Progenitor cell of endocrine pancreas (in vitro differentiated cells): ENCODE measurements around the gene MAP2K3. TPM values are rescaled to one million over a fixed set of nuclear protein-coding genes. Genes with fewer than 3 reads are reported as not detected.
A peak's percentile ranks its signal among the peaks of the same experiment; 100 is the strongest.

Experiments
- DNase-seq: peaks from one replicate; pipeline ENCODE4 v3.0.0; 2021; ENCODE audit warnings: low spot score; ENCODE audit not compliant: unreplicated experiment
- H3K27ac Mint-ChIP-seq: 2 replicates; pipeline ENCODE4 v1.8.0; 2021; ENCODE audit warnings: mild to moderate bottlenecking, moderate library complexity, mixed read lengths
- H3K27me3 Mint-ChIP-seq: 2 replicates; pipeline ENCODE4 v1.8.0; 2021; ENCODE audit warnings: mixed read lengths
- H3K36me3 Mint-ChIP-seq: 2 replicates; pipeline ENCODE4 v1.8.0; 2022; ENCODE audit warnings: mixed read lengths; ENCODE audit not compliant: insufficient read depth
- H3K4me1 Mint-ChIP-seq: 2 replicates; pipeline ENCODE4 v1.8.0; 2021; ENCODE audit warnings: low read depth, mixed read lengths
- H3K4me3 Mint-ChIP-seq: 2 replicates; pipeline ENCODE4 v1.8.0; 2021; ENCODE audit warnings: low read depth, mild to moderate bottlenecking, moderate library complexity, mixed read lengths
- H3K9me3 Mint-ChIP-seq: 2 replicates; pipeline ENCODE4 v1.8.0; 2021; ENCODE audit warnings: low read depth, mixed read lengths
- total RNA-seq: library from RNA; stranded (reverse); gene quantifications from 2 replicates; pipeline ENCODE4 v1.2.1, GENCODE V29; 2021
- TF ChIP-seq, protein P1 (sequence below): fragments of 200-600 bp; sonication (generic); IDR thresholded peaks from one replicate; pipeline ENCODE4 v1.5.0; 2021; ENCODE audit warnings: antibody characterized with exemption, mild to moderate bottlenecking; ENCODE audit not compliant: unreplicated experiment

The MAP2K3 gene
- total RNA-seq, 1 donor from 2014 or later, result 24.7 TPM

GRCh38 chr17:21277332-21277731 lies 7.2 kb upstream of the MAP2K3 start:
- H3K4me3 Mint-ChIP-seq, result no peak overlapping the region
- no peak overlapping the region for H3K27ac Mint-ChIP-seq
- DNase-seq, result no peak
- H3K27me3 Mint-ChIP-seq, result peaks cover 74% of the 10 kb centered on the region
- H3K9me3 Mint-ChIP-seq, result no peaks in the 10 kb centered on the region
- peaks cover 3% of the 10 kb centered on the region for H3K4me1 Mint-ChIP-seq
- TF ChIP-seq, protein P1, sequence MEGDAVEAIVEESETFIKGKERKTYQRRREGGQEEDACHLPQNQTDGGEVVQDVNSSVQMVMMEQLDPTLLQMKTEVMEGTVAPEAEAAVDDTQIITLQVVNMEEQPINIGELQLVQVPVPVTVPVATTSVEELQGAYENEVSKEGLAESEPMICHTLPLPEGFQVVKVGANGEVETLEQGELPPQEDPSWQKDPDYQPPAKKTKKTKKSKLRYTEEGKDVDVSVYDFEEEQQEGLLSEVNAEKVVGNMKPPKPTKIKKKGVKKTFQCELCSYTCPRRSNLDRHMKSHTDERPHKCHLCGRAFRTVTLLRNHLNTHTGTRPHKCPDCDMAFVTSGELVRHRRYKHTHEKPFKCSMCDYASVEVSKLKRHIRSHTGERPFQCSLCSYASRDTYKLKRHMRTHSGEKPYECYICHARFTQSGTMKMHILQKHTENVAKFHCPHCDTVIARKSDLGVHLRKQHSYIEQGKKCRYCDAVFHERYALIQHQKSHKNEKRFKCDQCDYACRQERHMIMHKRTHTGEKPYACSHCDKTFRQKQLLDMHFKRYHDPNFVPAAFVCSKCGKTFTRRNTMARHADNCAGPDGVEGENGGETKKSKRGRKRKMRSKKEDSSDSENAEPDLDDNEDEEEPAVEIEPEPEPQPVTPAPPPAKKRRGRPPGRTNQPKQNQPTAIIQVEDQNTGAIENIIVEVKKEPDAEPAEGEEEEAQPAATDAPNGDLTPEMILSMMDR, result no peak
- H3K36me3 Mint-ChIP-seq, result no peaks in the 10 kb centered on the region

DNA sequence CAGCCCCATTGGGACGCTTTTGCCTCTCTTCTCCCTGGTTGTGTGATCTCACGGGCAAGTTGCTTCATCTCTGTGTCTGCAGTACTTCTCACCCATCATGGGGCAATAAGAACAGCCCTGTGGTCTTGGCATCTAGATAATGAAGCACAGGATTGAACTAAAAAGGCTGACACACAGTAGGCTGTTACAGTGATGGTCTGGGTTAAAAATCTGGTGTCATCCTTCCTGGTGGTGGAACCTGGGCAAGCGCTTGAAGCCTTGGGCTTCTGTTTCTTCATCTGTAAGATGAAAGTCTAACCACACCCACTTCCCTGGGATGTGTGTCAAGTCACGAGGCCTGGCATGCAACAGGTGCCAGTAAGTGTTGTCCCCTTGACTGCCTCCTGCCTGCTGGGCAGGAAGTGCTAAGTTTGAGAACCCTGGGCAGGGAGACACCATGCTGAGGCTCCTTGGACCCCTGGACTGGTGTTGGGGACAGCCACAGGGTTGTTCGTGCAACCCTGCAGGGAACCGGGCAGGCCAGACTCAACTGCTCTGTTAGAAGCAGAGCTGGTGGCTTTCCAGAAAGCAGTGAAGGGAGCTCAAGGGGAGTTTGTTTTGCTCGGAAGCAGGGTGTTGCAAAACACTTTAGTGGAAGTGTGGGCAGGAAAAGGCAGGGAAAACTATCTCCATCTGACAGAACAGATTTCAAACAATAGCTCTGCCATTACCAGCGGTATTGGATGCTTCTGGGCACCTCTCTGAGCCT lies 5.9 kb upstream of the MAP2K3 start:
- H3K9me3 Mint-ChIP-seq, result no peaks in the 10 kb centered on the region
- H3K27me3 Mint-ChIP-seq, result peaks cover 75% of the 10 kb centered on the region
- H3K27ac Mint-ChIP-seq, result no peak overlapping the region
- no peak overlapping the region for H3K4me3 Mint-ChIP-seq
- TF ChIP-seq, protein P1, result no peak
- DNase-seq, result no peak
- H3K36me3 Mint-ChIP-seq, result no peaks in the 10 kb centered on the region
- peaks cover 3% of the 10 kb centered on the region for H3K4me1 Mint-ChIP-seq

DNA sequence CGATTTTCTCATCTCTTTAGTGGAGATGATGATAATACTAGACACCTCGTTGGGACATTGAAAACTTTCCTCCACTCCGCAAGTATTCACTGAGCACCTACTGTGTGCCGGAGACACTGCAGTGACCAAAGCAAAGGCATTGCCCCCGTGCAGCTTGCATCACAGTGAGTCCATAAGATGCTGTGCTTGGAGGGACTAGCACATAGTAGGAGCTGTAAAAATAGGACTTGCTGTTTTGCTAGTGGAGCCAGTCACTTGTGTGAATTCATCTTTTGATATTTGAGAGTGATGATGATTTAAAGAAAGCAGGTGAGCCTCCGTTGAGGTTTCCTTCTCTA lies 5.3 kb upstream of the MAP2K3 start:
- Mint-ChIP-seq H3K4me3 (no peak overlapping the region), H3K4me1 (peaks cover 3% of the 10 kb centered on the region), H3K36me3 (no peaks in the 10 kb centered on the region), H3K27ac (no peak overlapping the region), H3K9me3 (no peaks in the 10 kb centered on the region), H3K27me3 (peaks cover 72% of the 10 kb centered on the region)
- TF ChIP-seq, protein P1, result no peak
- no peak for DNase-seq

GRCh38 chr17:21279582-21279981 lies 4.9 kb upstream of the MAP2K3 start:
- H3K27me3 Mint-ChIP-seq, result peaks cover 72% of the 10 kb centered on the region
- H3K27ac Mint-ChIP-seq, result peak overlapping the region; percentile 60
- H3K4me1 Mint-ChIP-seq, result peaks cover 3% of the 10 kb centered on the region
- TF ChIP-seq, protein P1, result no peak
- no peaks in the 10 kb centered on the region for H3K36me3 Mint-ChIP-seq
- no peak for DNase-seq
- H3K9me3 Mint-ChIP-seq, result no peaks in the 10 kb centered on the region
- H3K4me3 Mint-ChIP-seq, result no peak overlapping the region

GRCh38 chr17:21280081-21280518 lies 4.4 kb upstream of the MAP2K3 start:
- Mint-ChIP-seq H3K4me1 (peaks cover 3% of the 10 kb centered on the region), H3K27ac (peak overlapping the region; percentile 60), H3K27me3 (peaks cover 67% of the 10 kb centered on the region), H3K9me3 (no peaks in the 10 kb centered on the region), H3K36me3 (no peaks in the 10 kb centered on the region), H3K4me3 (no peak overlapping the region)
- peak; percentile 88 for DNase-seq
- TF ChIP-seq, protein P1, result peak; percentile 97
